ENCODE data around the gene XRCC3. TPM values are rescaled to one million over a fixed set of nuclear protein-coding genes. Genes with fewer than 3 reads are reported as not detected.

XRCC3 gene
- total and polyA plus RNA-seq, 2 of the 8 experiments (the other 6 are each of a cell fraction or from before 2014, with no cell fraction given): 36.9 to 41.8 TPM

DNA sequence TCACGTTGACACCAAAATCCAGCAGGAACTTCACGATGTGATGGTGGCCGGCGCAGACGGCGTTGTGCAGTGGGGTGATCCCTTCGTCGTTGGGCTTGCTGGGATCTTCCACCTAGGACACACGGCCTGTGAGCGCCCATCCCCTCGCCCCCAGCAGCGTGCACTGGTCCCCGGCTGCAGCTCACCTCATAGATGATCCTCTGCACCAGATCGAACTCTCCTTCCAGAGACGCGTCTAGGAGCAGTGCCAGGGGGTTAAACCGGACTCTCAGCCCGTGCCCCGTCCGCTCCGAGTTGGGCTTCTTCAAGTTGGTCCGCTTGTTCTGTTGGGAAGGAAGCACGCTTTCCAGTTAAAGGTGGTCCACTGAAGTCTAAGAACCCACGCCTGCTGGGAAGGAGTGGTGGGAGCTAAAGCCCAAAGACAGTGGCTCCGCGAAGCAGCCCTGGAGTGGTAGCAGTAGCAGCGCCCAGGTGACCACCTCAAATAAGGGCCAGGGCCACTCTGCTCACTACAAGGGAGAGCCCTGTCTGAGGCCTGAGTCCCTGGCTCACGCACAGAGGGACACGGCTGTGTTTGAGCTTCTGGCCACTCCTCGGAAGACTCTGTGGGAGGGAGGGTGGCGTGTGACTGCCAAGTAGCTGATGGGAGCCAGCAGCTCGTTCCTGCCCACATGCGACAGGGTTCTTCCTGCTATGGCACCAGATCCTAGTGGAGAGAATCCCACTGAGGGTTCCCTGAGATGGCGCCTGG is 23.6 kb upstream of the XRCC3 start:
- WGBS, 2 experiments (ENCODE audit: extremely low coverage in 1 of 2, insufficient coverage in 1 of 2, insufficient read length in 1 of 2, insufficient replicate concordance in 2 of 2, low coverage in 1 of 2, low lambda C conversion rate in 2 of 2, missing lambda C conversion rate in 1 of 2): 94% methylated on average over 34 of the region's 34 CpGs; no CpG with 5 or more reads in 1 of the 2 experiments
- H3K9ac ChIP-seq (replicated peaks in 1 of 4; ENCODE audit: extremely low read depth in 1 of 4, low read depth in 3 of 4, low read length in 3 of 4): no peak overlapping the region

More for the DNA sequence above, 23.6 kb upstream of the XRCC3 start:
- TF ChIP-seq SIRT6 (IDR thresholded peaks at IDR 0.05; ENCODE audit: low read length): no peak
- TF ChIP-seq BACH1 (IDR thresholded peaks at IDR 0.05; ENCODE audit: low read length): no peak
- TF ChIP-seq GABPA (IDR thresholded peaks at IDR 0.05; ENCODE audit: borderline replicate concordance, insufficient read depth, low read length): no peak
- TF ChIP-seq RXRA (IDR thresholded peaks at IDR 0.05; ENCODE audit: insufficient read depth, low read depth, low read length): no peak
- no peak for TF ChIP-seq CHD1 (IDR thresholded peaks at IDR 0.05; ENCODE audit: low read depth, low read length)
- TF ChIP-seq, protein P1, sequence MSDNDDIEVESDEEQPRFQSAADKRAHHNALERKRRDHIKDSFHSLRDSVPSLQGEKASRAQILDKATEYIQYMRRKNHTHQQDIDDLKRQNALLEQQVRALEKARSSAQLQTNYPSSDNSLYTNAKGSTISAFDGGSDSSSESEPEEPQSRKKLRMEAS (IDR thresholded peaks at IDR 0.05): no peak
- Histone ChIP-seq H4K8ac (ENCODE audit: extremely low read depth, insufficient read depth, low read length) (no peak overlapping the region), H3K27me3 (replicated peaks in 1 of 4; ENCODE audit: control insufficient read depth in 3 of 4, extremely low read depth in 1 of 4, insufficient read depth in 3 of 4, low read length in 3 of 4) (no peaks in the 10 kb centered on the region; a peak in 1 of 7 replicates), H2AK5ac (ENCODE audit: low read depth, low read length) (no peak overlapping the region), H4K5ac (ENCODE audit: insufficient read length, low read depth, low read length) (no peak overlapping the region), H4K91ac (replicated peaks; ENCODE audit: insufficient read length, low read length) (no peak overlapping the region), H3K4me3 (ENCODE audit: extremely low read depth in 1 of 4, insufficient read depth in 2 of 4, low read depth in 3 of 4, low read length in 4 of 4) (no peak overlapping the region), H2BK5ac (ENCODE audit: low read depth, low read length) (no peak overlapping the region), H3K79me1 (ENCODE audit: low read depth, low read length) (no peaks in the 10 kb centered on the region), H3K4ac (replicated peaks; ENCODE audit: insufficient read length, low read depth, low read length) (no peak overlapping the region), H2BK120ac (replicated peaks; ENCODE audit: low read depth, low read length) (no peak overlapping the region), H3K23ac (ENCODE audit: insufficient read length) (no peak overlapping the region), H3K79me2 (ENCODE audit: control insufficient read depth in 1 of 2, insufficient read depth in 2 of 2, low read length in 2 of 2) (no peaks in the 10 kb centered on the region), H3K23me2 (ENCODE audit: low read depth, low read length) (no peaks in the 10 kb centered on the region), H4K20me1 (replicated peaks in 1 of 2; ENCODE audit: control insufficient read depth in 1 of 2, insufficient read depth in 2 of 2, low read length in 2 of 2) (peaks cover 0 to 2% of the 10 kb centered on the region in 2 experiments), H3K27ac (ENCODE audit: low read depth, low read length) (no peak overlapping the region), H2BK12ac (ENCODE audit: low read depth, low read length) (0 out of 2 replicates have a peak overlapping the region, but pooled peaks have one; percentile 9), H2BK20ac (ENCODE audit: low read length) (0 out of 2 replicates have a peak overlapping the region, but pooled peaks have one; percentile 80), H3K9me3 (ENCODE audit: insufficient read depth in 2 of 2, low read depth in 1 of 2, low read length in 1 of 2) (no peaks in the 10 kb centered on the region), H3K56ac (replicated peaks; ENCODE audit: insufficient read length, low read depth, low read length) (no peak overlapping the region), H2BK15ac (ENCODE audit: low read length) (no peak overlapping the region), H3K14ac (ENCODE audit: insufficient read length) (no peak overlapping the region), H3K36me3 (ENCODE audit: control insufficient read depth in 2 of 4, insufficient read depth in 4 of 4, low read length in 3 of 4) (peaks cover 0 to 3% (median 0%) of the 10 kb centered on the region in 4 experiments; a peak in 2 of 8 replicates), H3K4me2 (ENCODE audit: insufficient read depth in 1 of 2, low read depth in 2 of 2, low read length in 2 of 2) (no peak overlapping the region), H3K4me1 (replicated peaks in 1 of 4; ENCODE audit: control insufficient read depth in 3 of 4, insufficient read depth in 4 of 4, low read length in 3 of 4) (peaks cover 0 to 3% (median under 1%) of the 10 kb centered on the region in 4 experiments; a peak in 3 of 7 replicates), H3K18ac (ENCODE audit: extremely low read depth, low read length) (no peak overlapping the region; the same call in 1 of the 2 replicates), H2AFZ (ENCODE audit: low read length) (no peak overlapping the region)
- no peak for DNase-seq (ENCODE audit: low read depth in 1 of 2, low spot score in 2 of 2)
- no peak for FAIRE-seq
- ChIA-PET POLR2A (ENCODE audit: partially characterized antibody) (interaction anchor here (0.6 kb wide), 1 partner anchor 8 kb away, joined by 3 read pairs; no protein-coding TSS in a partner anchor), CTCF (ENCODE audit: partially characterized antibody) (interaction anchor here (0.6 kb wide), 1 partner anchor 812 kb away, joined by 3 read pairs; no protein-coding TSS in a partner anchor)

Data from H1 (cell line).